Muscle layer of colon (tissue), 2 donors: ENCODE measurements around the gene FGF21.
"Not testable (repeated sequence)": the region's sequence is repeated elsewhere in the genome, so short reads cannot be mapped to it uniquely, and the experiment has no call there.

Source experiments
- H3K27ac ChIP-seq: one replicate; pipeline ENCODE4 v1.7.0; 2013; ENCODE audit warnings: low read depth, mild to moderate bottlenecking, low read length, moderate library complexity
- H3K27me3 ChIP-seq, 2 donors: one replicate each; pipeline ENCODE4 v1.7.0; 2013; ENCODE audit warnings: low read length in 2 of 2, mild to moderate bottlenecking in 2 of 2; ENCODE audit not compliant: insufficient read depth in 2 of 2, control insufficient read depth in 1 of 2
- H3K36me3 ChIP-seq: one replicate; pipeline ENCODE4 v1.7.0; 2013; ENCODE audit warnings: mild to moderate bottlenecking, low read length; ENCODE audit not compliant: insufficient read depth
- H3K4me1 ChIP-seq: one replicate; pipeline ENCODE4 v1.7.0; 2013; ENCODE audit warnings: mild to moderate bottlenecking, low read length; ENCODE audit not compliant: insufficient read depth
- H3K4me3 ChIP-seq, 2 donors: one replicate each; pipeline ENCODE4 v1.7.0; 2013; ENCODE audit warnings: low read length in 2 of 2, low read depth in 1 of 2, mild to moderate bottlenecking in 1 of 2, moderate library complexity in 1 of 2
- H3K9ac ChIP-seq: one replicate; pipeline ENCODE4 v1.7.0; 2013; ENCODE audit warnings: low read length
- H3K9me3 ChIP-seq: one replicate; pipeline ENCODE4 v1.7.0; 2013; ENCODE audit warnings: mild to moderate bottlenecking, low read length
- donor health status: abdominal sarcoma.
- donor health status: Adenocarcinoma of cecum.

FGF21 gene

GRCh38 chr19:48780631-48781391 lies 25.5 kb downstream of the FGF21 start:
- no peak overlapping the region for H3K27ac ChIP-seq
- H3K4me1 ChIP-seq, result no peaks in the 10 kb centered on the region
- no peak overlapping the region for H3K4me3 ChIP-seq
- no peak overlapping the region for H3K9ac ChIP-seq
- H3K36me3 ChIP-seq, result no peaks in the 10 kb centered on the region
- no peaks in the 10 kb centered on the region for H3K9me3 ChIP-seq
- H3K27me3 ChIP-seq, result no peaks in the 10 kb centered on the region

GRCh38 chr19:48784527-48784926 lies 29.2 kb downstream of the FGF21 start:
- H3K9ac ChIP-seq, result no peak overlapping the region

GRCh38 chr19:48786422-48786821 lies 31.1 kb downstream of the FGF21 start:
- not testable (repeated sequence) for H3K36me3 ChIP-seq, H3K4me3 ChIP-seq, H3K27me3 ChIP-seq, H3K27ac ChIP-seq, H3K4me1 ChIP-seq, H3K9me3 ChIP-seq, H3K9ac ChIP-seq

More at GRCh38 chr19:48784527-48784926, 29.2 kb downstream of the FGF21 start:
- no peaks in the 10 kb centered on the region for H3K4me1 ChIP-seq
- H3K27ac ChIP-seq, result no peak overlapping the region
- H3K9me3 ChIP-seq, result no peaks in the 10 kb centered on the region
- H3K36me3 ChIP-seq, result no peaks in the 10 kb centered on the region
- no peak overlapping the region for H3K4me3 ChIP-seq
- H3K27me3 ChIP-seq, result no peaks in the 10 kb centered on the region

GRCh38 chr19:48787331-48787730 lies 32.0 kb downstream of the FGF21 start:
- H3K27me3 ChIP-seq, H3K9me3 ChIP-seq, H3K4me3 ChIP-seq, H3K36me3 ChIP-seq, H3K4me1 ChIP-seq, H3K27ac ChIP-seq, H3K9ac ChIP-seq: not testable (repeated sequence)

- Histone ChIP-seq H3K27ac (no peak overlapping the region), H3K36me3 (no peaks in the 10 kb centered on the region), H3K4me1 (peaks cover 19% of the 10 kb centered on the region), H3K9me3 (no peaks in the 10 kb centered on the region), H3K27me3 (no peaks in the 10 kb centered on the region), H3K9ac (no peak overlapping the region), H3K4me3 (no peak overlapping the region)
These were observed 37.9 kb downstream of the FGF21 start for GRCh38 chr19:48793271-48793670.

GRCh38 chr19:48794291-48794690 lies 39.0 kb downstream of the FGF21 start:
- Histone ChIP-seq H3K9me3 (no peaks in the 10 kb centered on the region), H3K27ac (no peak overlapping the region), H3K4me3 (no peak overlapping the region), H3K4me1 (peaks cover 19% of the 10 kb centered on the region), H3K9ac (peak overlapping the region; percentile 58), H3K27me3 (no peaks in the 10 kb centered on the region), H3K36me3 (no peaks in the 10 kb centered on the region)

GRCh38 chr19:48795055-48795684 lies 39.8 kb downstream of the FGF21 start:
- Histone ChIP-seq H3K27ac (peak overlapping the region; percentile 71), H3K4me3 (peak overlapping the region; percentile 5 to 76)

GRCh38 chr19:48795685-48796070 lies 40.4 kb downstream of the FGF21 start:
- no peaks in the 10 kb centered on the region for H3K36me3 ChIP-seq
- H3K27me3 ChIP-seq, result no peaks in the 10 kb centered on the region
- peak overlapping the region; percentile 67 for H3K27ac ChIP-seq
- H3K4me1 ChIP-seq, result peaks cover 19% of the 10 kb centered on the region
- H3K9me3 ChIP-seq, result no peaks in the 10 kb centered on the region
- H3K4me3 ChIP-seq, result peak overlapping the region in 1 of 2 donors; percentile 76
- peak overlapping the region; percentile 58 for H3K9ac ChIP-seq

More at GRCh38 chr19:48795055-48795684, 39.8 kb downstream of the FGF21 start:
- H3K4me1 ChIP-seq, result peaks cover 19% of the 10 kb centered on the region
- H3K9ac ChIP-seq, result peak overlapping the region; percentile 58
- no peaks in the 10 kb centered on the region for H3K27me3 ChIP-seq
- no peaks in the 10 kb centered on the region for H3K36me3 ChIP-seq
- no peaks in the 10 kb centered on the region for H3K9me3 ChIP-seq

GRCh38 chr19:48796298-48797083 lies 41.2 kb downstream of the FGF21 start:
- no peaks in the 10 kb centered on the region for H3K9me3 ChIP-seq
- no peak overlapping the region for H3K9ac ChIP-seq
- peaks cover 19% of the 10 kb centered on the region for H3K4me1 ChIP-seq
- H3K27me3 ChIP-seq, result no peaks in the 10 kb centered on the region
- H3K4me3 ChIP-seq, result no peak overlapping the region
- H3K27ac ChIP-seq, result no peak overlapping the region
- H3K36me3 ChIP-seq, result no peaks in the 10 kb centered on the region

- Histone ChIP-seq H3K4me1 (peaks cover 19% of the 10 kb centered on the region), H3K9ac (no peak overlapping the region), H3K9me3 (no peaks in the 10 kb centered on the region), H3K36me3 (no peaks in the 10 kb centered on the region), H3K4me3 (no peak overlapping the region), H3K27ac (no peak overlapping the region), H3K27me3 (no peaks in the 10 kb centered on the region)
These were observed 41.8 kb downstream of the FGF21 start for GRCh38 chr19:48797103-48797502.

- no peaks in the 10 kb centered on the region for H3K9me3 ChIP-seq
- no peak overlapping the region for H3K9ac ChIP-seq
- H3K36me3 ChIP-seq, result no peaks in the 10 kb centered on the region
- no peaks in the 10 kb centered on the region for H3K27me3 ChIP-seq
- no peak overlapping the region for H3K27ac ChIP-seq
- no peak overlapping the region for H3K4me3 ChIP-seq
- peaks cover 19% of the 10 kb centered on the region for H3K4me1 ChIP-seq
These were observed 43.6 kb downstream of the FGF21 start for GRCh38 chr19:48798937-48799336.
